SH-SY5Y (cell line): Measurements from ENCODE around the gene PDE4B.

Experiments
- GATA2 ChIP-seq: IDR thresholded peaks from 2 replicates; pipeline ENCODE4 v1.6.1; 2011; ENCODE audit warnings: mild to moderate bottlenecking, low read depth, low read length
- GATA3 ChIP-seq: IDR thresholded peaks from 2 replicates; pipeline ENCODE4 v1.6.1; 2011; ENCODE audit warnings: low read depth, mild to moderate bottlenecking, low read length, moderate library complexity

DNA sequence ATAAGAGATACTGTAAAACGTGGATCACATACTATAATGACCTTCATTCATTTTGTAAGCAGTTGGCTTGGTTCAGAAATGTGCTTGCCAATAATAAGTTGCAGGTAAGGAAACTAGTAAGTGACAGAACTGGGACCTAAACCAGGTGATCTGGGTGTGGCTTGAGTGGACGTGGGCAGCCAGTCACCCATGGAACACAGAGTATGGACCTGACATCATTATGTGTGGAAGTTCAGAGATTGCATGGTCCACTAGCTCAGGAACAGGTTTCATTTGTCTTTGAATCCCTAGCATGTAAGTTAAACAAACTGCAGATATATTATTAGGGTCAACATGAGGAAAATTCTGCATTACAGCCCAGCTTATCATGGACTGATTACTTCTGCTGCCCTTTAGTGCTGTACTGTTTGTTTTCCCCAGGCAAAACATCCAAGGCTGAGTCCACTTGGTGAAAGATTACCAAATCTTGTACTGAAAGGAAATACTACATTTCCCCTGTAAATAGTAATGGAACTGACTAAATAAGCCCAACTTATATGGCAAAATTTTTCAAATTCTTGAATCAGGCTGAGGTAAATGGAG is 414.0 kb downstream of the PDE4B start:
- no peak for TF ChIP-seq GATA2
- no peak for TF ChIP-seq GATA3
